ENCODE measurements around the gene DERA.
A peak's percentile ranks its signal among the peaks of the same experiment; 100 is the strongest.

Gene DERA

GRCh38 chr12:15987696-15988095 lies 76.6 kb downstream of the DERA start:
- no peak overlapping the region for H3K27ac ChIP-seq (replicated peaks; ENCODE audit: low read length)
- H2BK120ac ChIP-seq (ENCODE audit: low read depth, low read length) = peak overlapping the region; percentile 54
- H4K91ac ChIP-seq (ENCODE audit: low read depth, low read length, poor library complexity) = no peak overlapping the region
- H3K4me3 ChIP-seq (ENCODE audit: low read length in 2 of 2) = no peak overlapping the region
- H3K4me2 ChIP-seq (ENCODE audit: insufficient read depth, low read length, poor library complexity, severe bottlenecking) = no peak overlapping the region
- H3K79me1 ChIP-seq (ENCODE audit: low read depth, low read length) = peaks cover 2% of the 10 kb centered on the region
- H3K4me1 ChIP-seq (ENCODE audit: control insufficient read depth in 2 of 2, insufficient read depth in 1 of 2, low read depth in 1 of 2, low read length in 2 of 2) = no peaks in the 10 kb centered on the region
- H2BK5ac ChIP-seq (ENCODE audit: low read length) = no peak overlapping the region
- H2AFZ ChIP-seq (ENCODE audit: low read length) = no peak overlapping the region
- no peak overlapping the region for H2AK5ac ChIP-seq (ENCODE audit: low read depth, low read length)
- H2BK12ac ChIP-seq (ENCODE audit: low read length) = peak overlapping the region; percentile 58
- no peak overlapping the region for H3K9ac ChIP-seq (ENCODE audit: low read depth, low read length, poor library complexity)
- peaks cover 10 to 64% of the 10 kb centered on the region in 2 donors for H3K36me3 ChIP-seq (replicated peaks in 1 of 2; ENCODE audit: control insufficient read depth in 2 of 2, insufficient read depth in 2 of 2, low read length in 2 of 2)
- peak overlapping the region; percentile 4 for H3K14ac ChIP-seq (ENCODE audit: low read length)
- no peak overlapping the region for H3K4ac ChIP-seq (ENCODE audit: low read length)
- H3K9me3 ChIP-seq (replicated peaks in 1 of 2; ENCODE audit: control insufficient read depth in 2 of 2, insufficient read depth in 1 of 2, low read depth in 1 of 2, low read length in 2 of 2) = no peaks in the 10 kb centered on the region
- no peak for DNase-seq (ENCODE audit: low spot score)
- H3K23ac ChIP-seq (ENCODE audit: low read depth, low read length, poor library complexity) = peak overlapping the region; percentile 80
- no peak overlapping the region for H2BK15ac ChIP-seq (ENCODE audit: low read length)
- no CpG with 5 or more reads among the region's 11 CpGs for WGBS, 2 donors (ENCODE audit: extremely low coverage in 2 of 2, insufficient read length in 2 of 2, insufficient replicate concordance in 1 of 2)
- no peak overlapping the region for H4K8ac ChIP-seq (ENCODE audit: low read depth, low read length)
- H3K18ac ChIP-seq (ENCODE audit: low read length) = peak overlapping the region; percentile 27
- H3K27me3 ChIP-seq (ENCODE audit: control insufficient read depth in 3 of 3, insufficient read depth in 3 of 3, low read depth in 1 of 3, low read length in 3 of 3) = no peaks in the 10 kb centered on the region

DNA sequence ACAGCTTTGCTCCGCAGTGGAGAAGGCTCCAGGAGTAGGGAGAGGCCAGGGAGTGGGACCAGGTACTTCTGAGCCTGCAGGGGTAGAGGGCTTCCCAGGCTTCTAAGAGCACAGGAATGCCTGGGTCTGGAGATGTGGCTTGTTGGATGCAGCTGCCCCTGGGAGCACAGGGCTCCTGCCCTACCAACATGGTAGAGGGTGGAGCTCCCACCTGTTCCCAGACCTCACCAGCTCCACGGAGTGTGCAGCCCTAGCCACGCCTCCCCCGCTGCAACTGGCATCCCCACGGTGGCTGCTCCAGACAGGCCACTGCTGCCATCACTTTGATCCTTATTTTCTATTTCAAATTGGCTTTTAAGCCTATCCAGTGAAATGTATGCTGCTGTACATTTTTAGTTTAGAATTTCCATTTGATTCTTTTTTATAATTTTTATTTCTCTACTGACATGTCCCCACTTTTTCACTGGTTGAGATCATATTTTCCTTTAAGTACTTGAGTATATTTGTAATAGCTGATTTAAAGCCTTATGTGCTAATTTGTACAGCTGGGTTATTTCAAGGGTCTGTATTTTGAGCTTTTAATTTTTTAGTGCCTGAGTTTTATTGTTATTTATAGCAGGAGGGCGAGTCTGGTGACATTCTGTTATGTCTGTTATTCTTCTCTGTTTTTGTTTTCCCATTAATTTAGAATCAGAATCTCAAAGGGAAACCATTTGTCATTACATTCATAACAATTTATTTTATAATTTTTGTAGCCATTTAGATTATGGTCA lies 78.0 kb downstream of the DERA start:
- Histone ChIP-seq H3K36me3 (replicated peaks in 1 of 2; ENCODE audit: control insufficient read depth in 2 of 2, insufficient read depth in 2 of 2, low read length in 2 of 2) (peaks cover 10 to 51% of the 10 kb centered on the region in 2 donors), H2BK15ac (ENCODE audit: low read length) (no peak overlapping the region), H3K79me1 (ENCODE audit: low read depth, low read length) (peaks cover 2% of the 10 kb centered on the region), H4K91ac (ENCODE audit: low read depth, low read length, poor library complexity) (no peak overlapping the region), H3K9ac (ENCODE audit: low read depth, low read length, poor library complexity) (no peak overlapping the region), H2BK12ac (ENCODE audit: low read length) (no peak overlapping the region), H3K4ac (ENCODE audit: low read length) (no peak overlapping the region), H2AFZ (ENCODE audit: low read length) (no peak overlapping the region), H2BK120ac (ENCODE audit: low read depth, low read length) (no peak overlapping the region), H3K9me3 (replicated peaks in 1 of 2; ENCODE audit: control insufficient read depth in 2 of 2, insufficient read depth in 1 of 2, low read depth in 1 of 2, low read length in 2 of 2) (no peaks in the 10 kb centered on the region), H3K4me3 (ENCODE audit: low read length in 2 of 2) (no peak overlapping the region), H3K14ac (ENCODE audit: low read length) (no peak overlapping the region), H2BK5ac (ENCODE audit: low read length) (no peak overlapping the region), H3K27me3 (ENCODE audit: control insufficient read depth in 3 of 3, insufficient read depth in 3 of 3, low read depth in 1 of 3, low read length in 3 of 3) (no peaks in the 10 kb centered on the region), H3K4me2 (ENCODE audit: insufficient read depth, low read length, poor library complexity, severe bottlenecking) (no peak overlapping the region), H4K8ac (ENCODE audit: low read depth, low read length) (no peak overlapping the region), H3K23ac (ENCODE audit: low read depth, low read length, poor library complexity) (no peak overlapping the region), H3K4me1 (ENCODE audit: control insufficient read depth in 2 of 2, insufficient read depth in 1 of 2, low read depth in 1 of 2, low read length in 2 of 2) (no peaks in the 10 kb centered on the region), H3K18ac (ENCODE audit: low read length) (peak overlapping the region; percentile 80), H2AK5ac (ENCODE audit: low read depth, low read length) (no peak overlapping the region), H3K27ac (replicated peaks; ENCODE audit: low read length) (no peak overlapping the region)
- DNase-seq (ENCODE audit: low spot score) = no peak
- WGBS, 2 donors (ENCODE audit: extremely low coverage in 2 of 2, insufficient read length in 2 of 2, insufficient replicate concordance in 1 of 2) = no CpG with 5 or more reads among the region's 6 CpGs

GRCh38 chr12:15995801-15996200 lies 84.7 kb downstream of the DERA start:
- Histone ChIP-seq H3K18ac (ENCODE audit: low read length) (no peak overlapping the region), H2BK12ac (ENCODE audit: low read length) (no peak overlapping the region), H3K23ac (ENCODE audit: low read depth, low read length, poor library complexity) (no peak overlapping the region), H3K14ac (ENCODE audit: low read length) (no peak overlapping the region), H2BK15ac (ENCODE audit: low read length) (no peak overlapping the region), H3K27ac (replicated peaks; ENCODE audit: low read length) (no peak overlapping the region), H3K36me3 (replicated peaks in 1 of 2; ENCODE audit: control insufficient read depth in 2 of 2, insufficient read depth in 2 of 2, low read length in 2 of 2) (peaks cover 2 to 7% of the 10 kb centered on the region in 2 donors), H4K8ac (ENCODE audit: low read depth, low read length) (no peak overlapping the region), H4K91ac (ENCODE audit: low read depth, low read length, poor library complexity) (no peak overlapping the region), H2AK5ac (ENCODE audit: low read depth, low read length) (no peak overlapping the region), H3K4me1 (ENCODE audit: control insufficient read depth in 2 of 2, insufficient read depth in 1 of 2, low read depth in 1 of 2, low read length in 2 of 2) (peaks cover 0 to 2% of the 10 kb centered on the region in 2 donors), H3K79me1 (ENCODE audit: low read depth, low read length) (no peaks in the 10 kb centered on the region), H3K9ac (ENCODE audit: low read depth, low read length, poor library complexity) (no peak overlapping the region), H3K4me2 (ENCODE audit: insufficient read depth, low read length, poor library complexity, severe bottlenecking) (no peak overlapping the region), H3K4ac (ENCODE audit: low read length) (no peak overlapping the region), H3K4me3 (ENCODE audit: low read length in 2 of 2) (no peak overlapping the region), H2AFZ (ENCODE audit: low read length) (no peak overlapping the region), H3K9me3 (replicated peaks in 1 of 2; ENCODE audit: control insufficient read depth in 2 of 2, insufficient read depth in 1 of 2, low read depth in 1 of 2, low read length in 2 of 2) (no peaks in the 10 kb centered on the region), H3K27me3 (ENCODE audit: control insufficient read depth in 3 of 3, insufficient read depth in 3 of 3, low read depth in 1 of 3, low read length in 3 of 3) (no peaks in the 10 kb centered on the region), H2BK5ac (ENCODE audit: low read length) (no peak overlapping the region), H2BK120ac (ENCODE audit: low read depth, low read length) (no peak overlapping the region)
- no peak for DNase-seq (ENCODE audit: low spot score)
- WGBS, 2 donors (ENCODE audit: extremely low coverage in 2 of 2, insufficient read length in 2 of 2, insufficient replicate concordance in 1 of 2) = no CpG with 5 or more reads among the region's 4 CpGs

DNA sequence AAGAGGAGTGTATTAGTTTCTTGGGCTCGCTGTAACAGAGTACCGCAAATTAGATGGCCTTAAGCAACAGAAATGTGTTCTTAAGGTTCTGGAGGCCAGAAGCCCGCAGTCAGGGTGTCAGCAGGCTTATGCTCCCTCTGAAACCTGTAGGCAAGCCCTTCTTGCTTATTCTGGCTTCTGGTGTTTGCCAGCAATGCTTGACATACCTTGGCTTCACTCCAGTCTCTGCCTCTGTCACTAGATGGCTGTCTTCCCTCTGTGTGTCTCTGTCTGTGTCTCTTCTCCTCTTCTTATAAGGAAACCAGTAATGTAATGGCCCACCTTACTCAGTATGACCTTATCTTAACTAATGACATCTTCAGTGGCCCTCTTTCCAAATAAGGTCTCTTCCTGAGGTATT lies 85.1 kb downstream of the DERA start:
- no peak for DNase-seq (ENCODE audit: low spot score)
- H3K14ac ChIP-seq (ENCODE audit: low read length) = no peak overlapping the region
- H3K36me3 ChIP-seq (replicated peaks in 1 of 2; ENCODE audit: control insufficient read depth in 2 of 2, insufficient read depth in 2 of 2, low read length in 2 of 2) = peaks cover 2 to 5% of the 10 kb centered on the region in 2 donors
- no peak overlapping the region for H2BK120ac ChIP-seq (ENCODE audit: low read depth, low read length)
- no peaks in the 10 kb centered on the region for H3K27me3 ChIP-seq (ENCODE audit: control insufficient read depth in 3 of 3, insufficient read depth in 3 of 3, low read depth in 1 of 3, low read length in 3 of 3)
- H3K9ac ChIP-seq (ENCODE audit: low read depth, low read length, poor library complexity) = no peak overlapping the region
- no peak overlapping the region for H2BK12ac ChIP-seq (ENCODE audit: low read length)
- H2AFZ ChIP-seq (ENCODE audit: low read length) = no peak overlapping the region
- H3K4ac ChIP-seq (ENCODE audit: low read length) = no peak overlapping the region
- no CpG with 5 or more reads among the region's 3 CpGs for WGBS, 2 donors (ENCODE audit: extremely low coverage in 2 of 2, insufficient read length in 2 of 2, insufficient replicate concordance in 1 of 2)
- no peak overlapping the region for H2AK5ac ChIP-seq (ENCODE audit: low read depth, low read length)
- H4K8ac ChIP-seq (ENCODE audit: low read depth, low read length) = no peak overlapping the region
- H4K91ac ChIP-seq (ENCODE audit: low read depth, low read length, poor library complexity) = no peak overlapping the region
- no peaks in the 10 kb centered on the region for H3K9me3 ChIP-seq (replicated peaks in 1 of 2; ENCODE audit: control insufficient read depth in 2 of 2, insufficient read depth in 1 of 2, low read depth in 1 of 2, low read length in 2 of 2)
- H3K79me1 ChIP-seq (ENCODE audit: low read depth, low read length) = no peaks in the 10 kb centered on the region
- no peak overlapping the region for H3K18ac ChIP-seq (ENCODE audit: low read length)
- H3K4me3 ChIP-seq (ENCODE audit: low read length in 2 of 2) = no peak overlapping the region
- H3K4me1 ChIP-seq (ENCODE audit: control insufficient read depth in 2 of 2, insufficient read depth in 1 of 2, low read depth in 1 of 2, low read length in 2 of 2) = peaks cover 0 to 4% of the 10 kb centered on the region in 2 donors
- H2BK15ac ChIP-seq (ENCODE audit: low read length) = no peak overlapping the region
- no peak overlapping the region for H3K23ac ChIP-seq (ENCODE audit: low read depth, low read length, poor library complexity)
- H3K4me2 ChIP-seq (ENCODE audit: insufficient read depth, low read length, poor library complexity, severe bottlenecking) = no peak overlapping the region
- H2BK5ac ChIP-seq (ENCODE audit: low read length) = no peak overlapping the region
- H3K27ac ChIP-seq (replicated peaks; ENCODE audit: low read length) = no peak overlapping the region

Data from neuronal stem cell (in vitro differentiated cells).